ENCODE results near the gene MT1B.

MT1B gene

DNA sequence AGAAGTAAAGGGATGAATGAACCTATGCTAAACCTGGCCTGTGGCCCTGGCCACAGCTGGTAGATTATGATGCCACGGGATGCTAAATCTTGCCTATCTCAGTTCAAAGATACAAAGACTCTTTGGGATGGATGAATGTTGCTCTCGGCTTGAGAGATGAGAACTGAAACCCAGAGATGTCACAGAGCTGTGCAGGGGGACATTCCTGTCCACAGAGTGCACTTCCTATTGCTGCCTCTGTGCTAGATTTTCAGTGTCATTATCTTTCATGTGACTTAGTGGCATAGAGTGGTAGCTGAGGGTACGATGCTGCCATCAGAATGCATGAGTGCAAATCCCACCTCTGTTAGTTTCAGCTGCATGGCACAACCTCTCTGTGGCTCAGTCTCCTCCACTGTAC lies 21.6 kb upstream of the MT1B start:
- TF ChIP-seq FOXP2 (optimal IDR thresholded peaks at IDR 0.05; ENCODE audit: borderline replicate concordance, extremely low read depth, extremely low read length, insufficient read depth): no peak
- TF ChIP-seq SIN3A (IDR thresholded peaks at IDR 0.05; ENCODE audit: borderline replicate concordance, insufficient read depth, low read length): no peak
- TF ChIP-seq, protein P1, sequence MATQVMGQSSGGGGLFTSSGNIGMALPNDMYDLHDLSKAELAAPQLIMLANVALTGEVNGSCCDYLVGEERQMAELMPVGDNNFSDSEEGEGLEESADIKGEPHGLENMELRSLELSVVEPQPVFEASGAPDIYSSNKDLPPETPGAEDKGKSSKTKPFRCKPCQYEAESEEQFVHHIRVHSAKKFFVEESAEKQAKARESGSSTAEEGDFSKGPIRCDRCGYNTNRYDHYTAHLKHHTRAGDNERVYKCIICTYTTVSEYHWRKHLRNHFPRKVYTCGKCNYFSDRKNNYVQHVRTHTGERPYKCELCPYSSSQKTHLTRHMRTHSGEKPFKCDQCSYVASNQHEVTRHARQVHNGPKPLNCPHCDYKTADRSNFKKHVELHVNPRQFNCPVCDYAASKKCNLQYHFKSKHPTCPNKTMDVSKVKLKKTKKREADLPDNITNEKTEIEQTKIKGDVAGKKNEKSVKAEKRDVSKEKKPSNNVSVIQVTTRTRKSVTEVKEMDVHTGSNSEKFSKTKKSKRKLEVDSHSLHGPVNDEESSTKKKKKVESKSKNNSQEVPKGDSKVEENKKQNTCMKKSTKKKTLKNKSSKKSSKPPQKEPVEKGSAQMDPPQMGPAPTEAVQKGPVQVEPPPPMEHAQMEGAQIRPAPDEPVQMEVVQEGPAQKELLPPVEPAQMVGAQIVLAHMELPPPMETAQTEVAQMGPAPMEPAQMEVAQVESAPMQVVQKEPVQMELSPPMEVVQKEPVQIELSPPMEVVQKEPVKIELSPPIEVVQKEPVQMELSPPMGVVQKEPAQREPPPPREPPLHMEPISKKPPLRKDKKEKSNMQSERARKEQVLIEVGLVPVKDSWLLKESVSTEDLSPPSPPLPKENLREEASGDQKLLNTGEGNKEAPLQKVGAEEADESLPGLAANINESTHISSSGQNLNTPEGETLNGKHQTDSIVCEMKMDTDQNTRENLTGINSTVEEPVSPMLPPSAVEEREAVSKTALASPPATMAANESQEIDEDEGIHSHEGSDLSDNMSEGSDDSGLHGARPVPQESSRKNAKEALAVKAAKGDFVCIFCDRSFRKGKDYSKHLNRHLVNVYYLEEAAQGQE (IDR thresholded peaks at IDR 0.05; ENCODE audit: insufficient read depth in 1 of 2, low read depth in 2 of 2, low read length in 2 of 2): no peak
- no peak for TF ChIP-seq POLR2AphosphoS5 (IDR thresholded peaks at IDR 0.05; ENCODE audit: low read depth, low read length)
- TF ChIP-seq TAF1 (IDR thresholded peaks at IDR 0.05; ENCODE audit: borderline replicate concordance, insufficient read depth, low read length): no peak

DNA sequence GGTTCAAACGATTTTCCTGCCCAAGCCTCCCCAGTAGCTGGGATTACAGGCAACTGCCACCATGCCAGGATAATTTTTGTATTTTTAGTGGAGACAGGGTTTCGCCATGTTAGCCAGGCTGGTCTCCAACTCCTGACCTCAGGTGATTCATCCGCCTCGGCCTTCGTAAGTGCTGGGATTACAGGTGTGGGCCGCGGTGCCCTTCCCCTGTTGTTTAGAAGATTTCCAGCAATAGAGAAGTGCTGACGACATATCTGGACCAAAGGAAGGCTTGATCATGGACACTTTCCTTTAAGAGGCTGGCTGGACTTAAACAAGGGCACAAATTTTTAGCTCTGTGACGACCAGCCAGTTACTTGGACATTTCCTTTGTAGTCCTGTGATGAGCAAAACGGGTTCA lies 20.5 kb upstream of the MT1B start:
- TF ChIP-seq POLR2AphosphoS5 (IDR thresholded peaks at IDR 0.05; ENCODE audit: low read depth, low read length) (no peak), TAF1 (IDR thresholded peaks at IDR 0.05; ENCODE audit: borderline replicate concordance, insufficient read depth, low read length) (no peak)
- TF ChIP-seq, protein P1 (IDR thresholded peaks at IDR 0.05; ENCODE audit: insufficient read depth in 1 of 2, low read depth in 2 of 2, low read length in 2 of 2): no peak

DNA sequence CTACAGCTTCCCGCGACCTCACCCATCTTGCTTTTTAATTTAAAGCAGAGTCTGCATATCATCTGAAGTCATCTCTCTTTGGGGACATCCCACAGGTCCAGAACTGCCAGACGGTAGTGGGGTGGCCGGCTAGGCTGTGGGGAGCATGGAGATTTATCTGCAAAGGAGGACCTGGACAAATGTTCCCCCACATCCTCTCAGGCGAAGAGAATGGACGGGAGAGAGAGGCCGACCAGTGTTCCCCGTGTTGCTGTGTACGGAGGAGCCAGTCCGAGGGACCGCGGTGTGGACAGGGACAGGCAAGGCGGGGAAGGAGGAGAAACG lies 19.9 kb upstream of the MT1B start:
- TF ChIP-seq TAF1 (IDR thresholded peaks at IDR 0.05; ENCODE audit: borderline replicate concordance, insufficient read depth, low read length) (no peak), FOXP2 (optimal IDR thresholded peaks at IDR 0.05; ENCODE audit: borderline replicate concordance, extremely low read depth, extremely low read length, insufficient read depth) (no peak)
- TF ChIP-seq, protein P1 (IDR thresholded peaks at IDR 0.05; ENCODE audit: insufficient read depth in 1 of 2, low read depth in 2 of 2, low read length in 2 of 2): no peak

DNA sequence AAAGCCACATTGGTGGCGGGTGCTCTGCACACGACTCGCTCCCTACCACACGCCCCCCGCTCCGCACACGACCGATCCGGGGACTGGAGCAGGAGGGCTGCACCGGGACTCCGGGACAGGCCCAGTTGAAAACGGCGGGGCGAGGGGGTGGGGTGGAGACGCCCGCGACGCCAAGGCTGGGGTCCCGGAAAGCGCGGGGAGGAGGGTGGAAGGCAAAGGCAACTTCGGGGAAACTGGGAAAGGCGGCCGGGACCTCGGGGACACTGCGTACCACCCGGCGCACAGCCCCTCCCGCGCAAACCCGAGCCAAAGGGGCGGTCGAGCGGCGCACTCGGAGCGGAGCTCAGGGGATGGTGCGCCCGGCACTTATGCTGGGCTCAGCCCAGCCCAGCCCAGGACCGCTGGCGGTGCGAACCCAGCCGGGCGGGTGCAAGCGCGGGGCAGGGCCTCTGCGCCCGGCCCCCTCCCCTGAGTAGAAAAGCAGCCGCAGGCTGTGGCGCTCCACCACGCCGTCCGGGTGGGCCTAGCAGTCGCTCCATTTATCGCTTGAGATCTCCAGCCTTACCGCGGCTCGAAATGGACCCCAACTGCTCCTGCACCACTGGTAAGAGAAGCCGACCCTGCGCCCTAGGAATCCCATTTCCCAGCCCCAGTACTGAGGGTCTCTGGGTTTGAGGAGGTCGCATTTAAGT lies 19.4 kb upstream of the MT1B start, which contains the start of gene MT1M:
MT1M (plus strand) TSS at position 504 of the 692 bp plus-strand sequence; CDS start at position 577, 73 bp downstream.
- TF ChIP-seq, protein P1 (IDR thresholded peaks at IDR 0.05; ENCODE audit: insufficient read depth in 1 of 2, low read depth in 2 of 2, low read length in 2 of 2): no peak
- TF ChIP-seq SIN3A (IDR thresholded peaks at IDR 0.05; ENCODE audit: borderline replicate concordance, insufficient read depth, low read length) (no peak), POLR2AphosphoS5 (IDR thresholded peaks at IDR 0.05; ENCODE audit: low read depth, low read length) (no peak), FOXP2 (optimal IDR thresholded peaks at IDR 0.05; ENCODE audit: borderline replicate concordance, extremely low read depth, extremely low read length, insufficient read depth) (no peak), TAF1 (IDR thresholded peaks at IDR 0.05; ENCODE audit: borderline replicate concordance, insufficient read depth, low read length) (no peak)

DNA sequence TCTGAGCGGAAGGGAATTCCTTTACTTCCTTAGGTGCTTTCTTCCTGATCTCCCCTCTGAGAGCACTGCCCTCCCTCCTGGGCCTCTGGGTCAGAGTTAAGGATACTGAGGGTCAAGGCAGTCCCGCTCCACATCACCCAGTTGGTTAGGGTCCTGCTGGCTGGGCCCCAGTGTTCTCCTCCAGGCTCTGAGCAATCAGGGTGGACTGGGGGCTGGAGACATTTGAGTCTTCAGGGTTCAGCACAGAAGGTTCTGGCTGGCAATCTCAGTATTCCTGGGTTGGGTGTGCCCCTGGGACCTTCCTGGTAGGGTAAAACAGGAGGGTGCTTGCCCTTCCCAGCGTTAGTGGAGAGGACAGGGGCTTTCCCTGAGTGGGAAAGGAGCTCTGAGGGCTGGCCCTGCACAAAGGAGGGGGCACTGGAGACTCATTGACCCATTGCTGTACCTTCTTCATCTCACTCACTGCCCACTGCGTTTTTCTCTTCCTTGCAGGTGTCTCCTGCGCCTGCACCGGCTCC lies 18.8 kb upstream of the MT1B start:
- TF ChIP-seq TAF1 (IDR thresholded peaks at IDR 0.05; ENCODE audit: borderline replicate concordance, insufficient read depth, low read length) (no peak), FOXP2 (optimal IDR thresholded peaks at IDR 0.05; ENCODE audit: borderline replicate concordance, extremely low read depth, extremely low read length, insufficient read depth) (no peak), POLR2AphosphoS5 (IDR thresholded peaks at IDR 0.05; ENCODE audit: low read depth, low read length) (no peak), SIN3A (IDR thresholded peaks at IDR 0.05; ENCODE audit: borderline replicate concordance, insufficient read depth, low read length) (no peak)
